GM06990 (cell line): ENCODE data around the gene CRTC1.

Experiments used
- DNase-seq: peaks from one replicate; pipeline ENCODE4 v3.0.0-alpha.2; 2011; ENCODE audit not compliant: insufficient read length; ENCODE audit errors: extremely low read depth
- H3K27me3 ChIP-seq: replicated peaks from 2 replicates; pipeline ENCODE4 v1.6.0; 2011; ENCODE audit warnings: low read length; ENCODE audit not compliant: control insufficient read depth, insufficient read depth
- H3K36me3 ChIP-seq: 2 replicates; pipeline ENCODE4 v1.5.1; 2011; ENCODE audit warnings: low read length; ENCODE audit not compliant: control insufficient read depth, insufficient read depth
- H3K4me3 ChIP-seq: replicated peaks from 2 replicates; pipeline ENCODE4 v1.5.1; 2011; ENCODE audit warnings: low read depth, mild to moderate bottlenecking, control low read depth, low read length
- TF ChIP-seq, protein P1 (sequence below): IDR thresholded peaks from 2 replicates; pipeline ENCODE4 v1.5.1; 2011; ENCODE audit warnings: low read length, control low read depth, mild to moderate bottlenecking, inconsistent platforms; ENCODE audit not compliant: insufficient read depth, poor library complexity, severe bottlenecking

The CRTC1 gene

GRCh38 chr19:18651300-18651699 is 32.2 kb upstream of the CRTC1 start:
- no peak for DNase-seq

GRCh38 chr19:18651733-18652132 is 31.7 kb upstream of the CRTC1 start:
- TF ChIP-seq, protein P1, sequence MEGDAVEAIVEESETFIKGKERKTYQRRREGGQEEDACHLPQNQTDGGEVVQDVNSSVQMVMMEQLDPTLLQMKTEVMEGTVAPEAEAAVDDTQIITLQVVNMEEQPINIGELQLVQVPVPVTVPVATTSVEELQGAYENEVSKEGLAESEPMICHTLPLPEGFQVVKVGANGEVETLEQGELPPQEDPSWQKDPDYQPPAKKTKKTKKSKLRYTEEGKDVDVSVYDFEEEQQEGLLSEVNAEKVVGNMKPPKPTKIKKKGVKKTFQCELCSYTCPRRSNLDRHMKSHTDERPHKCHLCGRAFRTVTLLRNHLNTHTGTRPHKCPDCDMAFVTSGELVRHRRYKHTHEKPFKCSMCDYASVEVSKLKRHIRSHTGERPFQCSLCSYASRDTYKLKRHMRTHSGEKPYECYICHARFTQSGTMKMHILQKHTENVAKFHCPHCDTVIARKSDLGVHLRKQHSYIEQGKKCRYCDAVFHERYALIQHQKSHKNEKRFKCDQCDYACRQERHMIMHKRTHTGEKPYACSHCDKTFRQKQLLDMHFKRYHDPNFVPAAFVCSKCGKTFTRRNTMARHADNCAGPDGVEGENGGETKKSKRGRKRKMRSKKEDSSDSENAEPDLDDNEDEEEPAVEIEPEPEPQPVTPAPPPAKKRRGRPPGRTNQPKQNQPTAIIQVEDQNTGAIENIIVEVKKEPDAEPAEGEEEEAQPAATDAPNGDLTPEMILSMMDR, result no peak
- no peak for DNase-seq
- peaks cover 2% of the 10 kb centered on the region for H3K36me3 ChIP-seq
- H3K4me3 ChIP-seq, result no peak overlapping the region
- H3K27me3 ChIP-seq, result no peaks in the 10 kb centered on the region

More at GRCh38 chr19:18651300-18651699, 32.2 kb upstream of the CRTC1 start:
- Histone ChIP-seq H3K27me3 (no peaks in the 10 kb centered on the region), H3K36me3 (peaks cover 2% of the 10 kb centered on the region), H3K4me3 (no peak overlapping the region)
- TF ChIP-seq, protein P1, result no peak

DNA sequence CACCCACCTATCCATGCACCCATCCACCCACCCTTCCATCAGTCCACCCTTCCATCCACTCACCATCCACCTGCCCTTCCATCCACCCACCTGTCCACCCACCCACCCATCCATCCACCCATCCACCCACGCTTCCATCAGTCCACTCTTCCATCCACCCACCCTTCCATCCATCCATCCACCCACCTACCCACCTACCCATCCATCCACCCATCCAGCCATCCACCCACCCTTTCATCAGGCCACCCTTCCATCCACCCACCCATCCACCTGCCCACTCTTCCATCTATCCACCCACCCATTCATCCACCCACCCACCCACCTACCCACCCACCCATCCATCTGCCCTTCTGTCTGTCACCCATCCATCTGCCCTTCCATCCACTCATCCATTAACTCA is 29.6 kb upstream of the CRTC1 start:
- DNase-seq, result no peak
- H3K36me3 ChIP-seq, result no peaks in the 10 kb centered on the region
- H3K27me3 ChIP-seq, result no peaks in the 10 kb centered on the region
- TF ChIP-seq, protein P1, result no peak
- no peak overlapping the region for H3K4me3 ChIP-seq

GRCh38 chr19:18654469-18654868 is 29.0 kb upstream of the CRTC1 start:
- TF ChIP-seq, protein P1, result no peak
- Histone ChIP-seq H3K36me3 (no peaks in the 10 kb centered on the region), H3K27me3 (no peaks in the 10 kb centered on the region), H3K4me3 (no peak overlapping the region)
- no peak for DNase-seq

GRCh38 chr19:18655173-18655844 is 28.2 kb upstream of the CRTC1 start:
- Histone ChIP-seq H3K27me3 (no peaks in the 10 kb centered on the region), H3K36me3 (no peaks in the 10 kb centered on the region), H3K4me3 (no peak overlapping the region)
- TF ChIP-seq, protein P1, result no peak
- no peak for DNase-seq
